Measurements from ENCODE around the gene RUNX3.

DNA sequence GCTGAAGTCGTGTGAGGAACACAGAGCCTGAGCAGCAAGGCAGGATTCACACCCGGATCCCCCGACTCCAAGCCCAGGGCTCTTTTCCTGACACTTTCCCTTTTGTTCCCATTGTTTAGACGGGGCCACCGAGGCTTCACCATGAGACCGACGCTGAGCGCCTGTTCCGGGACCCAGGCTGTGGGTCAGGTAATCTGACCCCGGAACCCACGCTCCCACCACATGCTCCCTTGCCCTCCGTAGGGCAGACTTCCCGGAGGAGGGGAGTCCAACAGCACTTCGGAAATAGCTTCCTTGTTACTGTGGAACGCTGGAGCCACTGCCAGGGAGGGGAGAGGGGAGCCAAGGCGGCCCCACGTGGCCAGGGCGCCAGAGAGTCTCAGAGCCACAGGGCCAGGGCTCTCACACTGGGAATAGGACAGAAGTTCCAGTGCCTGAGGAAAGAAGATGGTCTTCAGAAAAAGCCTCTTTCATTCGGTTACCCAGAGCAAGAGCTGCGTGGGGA, 18.4 kb downstream of the RUNX3 start:
- TF ChIP-seq EZH2 (IDR thresholded peaks at IDR 0.05; ENCODE audit: low read depth, low read length, severe bottlenecking) (no peak), POLR2AphosphoS5 (IDR thresholded peaks at IDR 0.05; ENCODE audit: low read depth, low read length) (no peak), SIRT6 (IDR thresholded peaks at IDR 0.05; ENCODE audit: low read length) (no peak), CTCF (IDR thresholded peaks at IDR 0.05; ENCODE audit: control extremely low read depth in 1 of 3, insufficient read depth in 1 of 3, low read depth in 1 of 3, low read length in 3 of 3) (no peak), KDM1A (IDR thresholded peaks at IDR 0.05; ENCODE audit: borderline replicate concordance, low read length) (no peak), TBP (IDR thresholded peaks at IDR 0.05; ENCODE audit: low read depth, low read length) (no peak), PHF8 (conservative IDR thresholded peaks at IDR 0.05; ENCODE audit: low read depth, low read length) (no peak), JUN (IDR thresholded peaks at IDR 0.05; ENCODE audit: low read depth, low read length) (no peak), SUZ12 (IDR thresholded peaks at IDR 0.05; ENCODE audit: low read length) (no peak), EGR1 (IDR thresholded peaks at IDR 0.05; ENCODE audit: borderline replicate concordance, low read depth, low read length) (no peak), POLR2A (IDR thresholded peaks at IDR 0.05; ENCODE audit: control extremely low read depth in 1 of 2, low read depth in 2 of 2, low read length in 2 of 2) (no peak)
- TF ChIP-seq, protein P1, sequence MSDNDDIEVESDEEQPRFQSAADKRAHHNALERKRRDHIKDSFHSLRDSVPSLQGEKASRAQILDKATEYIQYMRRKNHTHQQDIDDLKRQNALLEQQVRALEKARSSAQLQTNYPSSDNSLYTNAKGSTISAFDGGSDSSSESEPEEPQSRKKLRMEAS (IDR thresholded peaks at IDR 0.05) = no peak

All from H1 (cell line).